Measurements from ENCODE around the gene VEPH1. TPM values are rescaled to one million over a fixed set of nuclear protein-coding genes. Genes with fewer than 3 reads are reported as not detected.

Gene VEPH1
- polyA plus RNA-seq, 1 experiment = 17.9 TPM

DNA sequence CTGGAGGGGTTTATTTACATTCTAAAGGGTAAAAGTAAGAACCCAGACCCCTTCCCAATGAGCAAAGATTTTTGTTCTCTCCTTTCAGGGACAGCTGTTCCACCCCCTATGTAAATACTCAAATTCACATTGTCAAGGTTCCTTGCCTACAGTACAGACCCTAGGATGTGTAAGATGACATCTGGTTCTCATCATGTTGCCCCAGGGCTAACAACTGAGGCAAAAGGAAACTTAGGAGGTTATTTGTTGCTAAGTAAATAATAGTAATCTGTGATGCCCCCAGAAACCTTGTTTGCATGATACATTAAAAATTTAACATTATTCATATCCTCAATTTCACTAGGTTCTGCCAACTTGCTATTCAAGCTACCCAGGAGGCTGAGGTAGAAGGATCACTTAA is 208.3 kb downstream of the VEPH1 start:
- no peak for DNase-seq (ENCODE audit: low read depth)
- ChIA-PET POLR2A (interaction anchor here (0.5 kb wide), 1 partner anchor 152 kb away, joined by 5 read pairs; no protein-coding TSS in a partner anchor), CTCF (interaction anchor here (1.1 kb wide), 2 partner anchors 35 to 198 kb away, joined by 3 read pairs; no protein-coding TSS in a partner anchor)
- H3K36me3 ChIP-seq (ENCODE audit: control insufficient read depth, insufficient read depth, low read length) = no peaks in the 10 kb centered on the region
- no peaks in the 10 kb centered on the region for H3K27me3 ChIP-seq (ENCODE audit: control insufficient read depth, insufficient read depth, low read length)
- H3K4me3 ChIP-seq (ENCODE audit: low read depth, low read length) = no peak overlapping the region
- TF ChIP-seq, protein P1, sequence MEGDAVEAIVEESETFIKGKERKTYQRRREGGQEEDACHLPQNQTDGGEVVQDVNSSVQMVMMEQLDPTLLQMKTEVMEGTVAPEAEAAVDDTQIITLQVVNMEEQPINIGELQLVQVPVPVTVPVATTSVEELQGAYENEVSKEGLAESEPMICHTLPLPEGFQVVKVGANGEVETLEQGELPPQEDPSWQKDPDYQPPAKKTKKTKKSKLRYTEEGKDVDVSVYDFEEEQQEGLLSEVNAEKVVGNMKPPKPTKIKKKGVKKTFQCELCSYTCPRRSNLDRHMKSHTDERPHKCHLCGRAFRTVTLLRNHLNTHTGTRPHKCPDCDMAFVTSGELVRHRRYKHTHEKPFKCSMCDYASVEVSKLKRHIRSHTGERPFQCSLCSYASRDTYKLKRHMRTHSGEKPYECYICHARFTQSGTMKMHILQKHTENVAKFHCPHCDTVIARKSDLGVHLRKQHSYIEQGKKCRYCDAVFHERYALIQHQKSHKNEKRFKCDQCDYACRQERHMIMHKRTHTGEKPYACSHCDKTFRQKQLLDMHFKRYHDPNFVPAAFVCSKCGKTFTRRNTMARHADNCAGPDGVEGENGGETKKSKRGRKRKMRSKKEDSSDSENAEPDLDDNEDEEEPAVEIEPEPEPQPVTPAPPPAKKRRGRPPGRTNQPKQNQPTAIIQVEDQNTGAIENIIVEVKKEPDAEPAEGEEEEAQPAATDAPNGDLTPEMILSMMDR (IDR thresholded peaks at IDR 0.05; ENCODE audit: insufficient read depth, low read depth, low read length) = no peak

DNA sequence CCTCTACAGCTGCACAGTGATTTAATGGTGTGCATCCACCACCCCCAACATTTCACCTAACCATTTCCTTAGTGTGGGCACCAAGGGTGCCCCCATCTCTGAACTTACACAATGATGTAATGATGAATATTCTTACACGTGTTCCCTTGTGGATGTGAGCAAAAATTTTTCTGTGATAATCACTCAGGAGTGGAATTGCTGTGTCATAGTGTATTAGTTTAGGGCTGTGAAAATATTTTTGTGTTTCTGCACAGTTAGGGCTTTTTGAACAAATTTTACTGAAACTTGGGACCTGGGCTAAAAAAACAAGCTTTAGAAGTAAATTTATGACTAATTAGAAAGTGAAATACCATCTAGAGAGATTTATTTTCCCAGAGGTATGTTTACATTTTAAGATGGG is 208.7 kb downstream of the VEPH1 start:
- Histone ChIP-seq H3K27me3 (ENCODE audit: control insufficient read depth, insufficient read depth, low read length) (no peaks in the 10 kb centered on the region), H3K4me3 (ENCODE audit: low read depth, low read length) (no peak overlapping the region), H3K36me3 (ENCODE audit: control insufficient read depth, insufficient read depth, low read length) (no peaks in the 10 kb centered on the region)
- TF ChIP-seq, protein P1 (IDR thresholded peaks at IDR 0.05; ENCODE audit: insufficient read depth, low read depth, low read length) = no peak
- POLR2A ChIA-PET = interaction anchor here (0.5 kb wide), 1 partner anchor 153 kb away, joined by 5 read pairs; no protein-coding TSS in a partner anchor
- no peak for DNase-seq (ENCODE audit: low read depth)
- CTCF ChIA-PET = interaction anchor here (1.1 kb wide), 2 partner anchors 35 to 199 kb away, joined by 3 read pairs; no protein-coding TSS in a partner anchor

DNA sequence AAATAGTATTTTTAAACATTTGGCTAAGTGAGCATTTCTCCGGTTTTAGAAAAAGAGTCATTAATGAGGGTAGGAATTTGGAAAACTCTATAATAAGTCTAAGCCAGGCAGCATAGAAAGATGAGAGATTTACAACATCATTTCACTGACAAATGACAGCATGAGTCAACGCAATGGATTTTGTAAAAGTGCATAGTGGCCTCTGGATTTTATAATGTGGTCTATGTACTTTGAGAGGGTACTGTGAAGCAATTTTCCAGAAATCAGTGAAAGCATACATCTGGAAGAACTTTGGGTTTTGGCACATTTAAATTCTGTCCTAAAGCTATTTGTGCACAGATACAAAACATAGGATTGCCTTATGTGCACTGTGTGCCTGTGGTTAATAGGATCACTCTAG is 212.4 kb downstream of the VEPH1 start:
- Histone ChIP-seq H3K4me3 (ENCODE audit: low read depth, low read length) (no peak overlapping the region), H3K27me3 (ENCODE audit: control insufficient read depth, insufficient read depth, low read length) (no peaks in the 10 kb centered on the region), H3K36me3 (ENCODE audit: control insufficient read depth, insufficient read depth, low read length) (no peaks in the 10 kb centered on the region)
- ChIA-PET CTCF (interaction anchor here (0.6 to 0.7 kb wide), 2 partner anchors 18 to 150 kb away, joined by 3 to 4 read pairs; no protein-coding TSS in a partner anchor), POLR2A (no interaction called here)
- TF ChIP-seq, protein P1 (IDR thresholded peaks at IDR 0.05; ENCODE audit: insufficient read depth, low read depth, low read length) = no peak
- DNase-seq (ENCODE audit: low read depth) = peak; percentile 60

DNA sequence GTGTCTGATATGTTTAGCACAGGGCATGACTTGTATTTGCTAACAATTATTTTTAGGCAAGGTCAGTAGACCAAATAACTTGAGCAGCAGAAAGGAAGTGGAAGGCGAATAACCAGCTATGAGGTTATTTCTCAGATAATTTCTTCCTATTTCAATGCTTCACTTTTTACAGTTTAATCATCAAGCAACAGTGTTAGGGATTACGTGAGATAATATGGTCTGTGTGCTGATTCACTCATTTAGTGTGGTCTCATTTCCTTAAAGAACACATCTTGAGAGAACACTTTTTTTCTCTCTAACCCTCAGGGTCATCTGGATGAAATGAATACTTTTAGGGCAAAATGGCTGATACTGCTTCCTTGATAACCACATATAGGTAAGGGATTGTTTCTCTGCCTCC is 217.2 kb downstream of the VEPH1 start:
- TF ChIP-seq, protein P1 (IDR thresholded peaks at IDR 0.05; ENCODE audit: insufficient read depth, low read depth, low read length) = no peak
- CTCF ChIA-PET = no interaction called here
- POLR2A ChIA-PET = no interaction called here
- H3K27me3 ChIP-seq (ENCODE audit: control insufficient read depth, insufficient read depth, low read length) = no peaks in the 10 kb centered on the region
- H3K4me3 ChIP-seq (ENCODE audit: low read depth, low read length) = no peak overlapping the region
- no peaks in the 10 kb centered on the region for H3K36me3 ChIP-seq (ENCODE audit: control insufficient read depth, insufficient read depth, low read length)
- DNase-seq (ENCODE audit: low read depth) = no peak

DNA sequence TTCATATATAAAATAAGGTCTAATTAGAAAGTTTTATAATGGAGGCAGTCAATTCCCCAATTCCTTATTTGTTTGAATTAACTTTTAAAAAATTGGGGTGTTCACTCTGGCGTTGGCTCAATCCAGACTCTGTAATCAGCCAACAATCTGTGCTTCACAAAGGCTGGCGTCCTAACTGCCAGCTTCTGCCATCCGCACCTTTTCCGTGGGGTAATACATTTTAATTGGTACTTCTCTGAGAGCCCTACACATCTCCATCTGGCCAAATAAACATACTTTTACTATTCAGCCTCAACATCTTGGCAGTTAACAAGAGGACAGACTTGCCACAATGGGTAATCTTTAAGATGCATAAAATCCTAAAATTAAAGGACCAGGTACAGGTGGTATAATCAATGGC is 218.1 kb downstream of the VEPH1 start:
- H3K36me3 ChIP-seq (ENCODE audit: control insufficient read depth, insufficient read depth, low read length) = no peaks in the 10 kb centered on the region
- no peak overlapping the region for H3K4me3 ChIP-seq (ENCODE audit: low read depth, low read length)
- ChIA-PET CTCF (no interaction called here), POLR2A (no interaction called here)
- H3K27me3 ChIP-seq (ENCODE audit: control insufficient read depth, insufficient read depth, low read length) = no peaks in the 10 kb centered on the region
- DNase-seq (ENCODE audit: low read depth) = no peak
- TF ChIP-seq, protein P1 (IDR thresholded peaks at IDR 0.05; ENCODE audit: insufficient read depth, low read depth, low read length) = no peak
